HG03432 (cell line): ENCODE measurements around the gene UNC119.

Experiments used
- ATAC-seq: cut with Tn5 transposase; IDR thresholded peaks from one replicate; pipeline ENCODE4 v1.9.1; 2021; ENCODE audit warnings: mild to moderate bottlenecking, moderate library complexity; ENCODE audit not compliant: unreplicated experiment

UNC119 gene

DNA sequence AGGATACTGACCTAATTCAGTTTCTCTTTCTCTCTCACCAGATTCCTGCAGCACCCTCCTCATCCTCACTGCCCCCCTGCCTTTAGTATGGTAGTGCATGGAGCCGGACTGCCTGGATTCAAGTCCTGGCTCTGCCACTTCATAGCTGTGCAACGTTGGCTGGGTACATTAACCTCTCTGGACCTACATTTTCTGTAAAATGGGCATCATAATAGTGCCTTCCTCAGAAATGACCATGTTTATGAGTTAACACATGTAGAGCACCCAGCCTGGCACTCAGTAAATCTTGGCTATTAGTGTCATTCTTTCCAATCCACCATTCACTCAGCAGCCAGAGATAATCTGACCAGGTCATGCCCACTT, 7.3 kb downstream of the UNC119 start:
- no peak for ATAC-seq

DNA sequence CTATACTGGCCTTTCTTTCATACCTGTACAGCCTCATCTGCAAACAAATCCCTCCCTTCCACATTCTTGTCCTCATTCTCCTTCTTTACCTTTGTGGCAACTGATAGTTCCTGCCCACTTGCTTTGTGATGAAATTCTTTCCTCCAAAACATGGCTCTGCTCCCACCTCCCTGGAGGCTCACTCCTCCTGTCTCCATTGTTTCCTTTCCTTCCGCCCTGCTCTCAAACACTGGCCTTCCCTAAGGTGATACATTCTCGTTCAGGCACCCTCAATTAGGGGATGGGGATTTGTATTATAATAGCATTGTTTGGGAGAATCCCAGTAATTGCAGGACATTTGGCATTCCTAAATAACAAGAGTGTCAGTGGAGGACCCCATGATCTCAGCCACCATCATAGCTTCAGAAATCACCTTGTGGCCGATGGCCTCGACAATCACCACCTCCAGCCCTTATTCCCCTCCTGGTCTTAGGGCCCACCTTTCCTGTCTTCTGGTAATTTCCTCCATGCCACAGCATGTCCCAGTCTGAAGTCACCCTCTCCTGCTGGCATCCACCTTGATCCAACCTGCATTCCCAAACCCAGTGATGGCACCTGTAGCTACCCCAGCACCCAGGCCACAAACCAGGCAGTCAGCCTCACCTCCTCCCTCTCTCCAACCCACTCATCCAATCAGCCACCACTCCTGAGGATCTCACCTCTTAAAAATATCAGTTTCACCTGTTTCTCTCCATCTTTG, 7.9 kb downstream of the UNC119 start:
- ATAC-seq = no peak

DNA sequence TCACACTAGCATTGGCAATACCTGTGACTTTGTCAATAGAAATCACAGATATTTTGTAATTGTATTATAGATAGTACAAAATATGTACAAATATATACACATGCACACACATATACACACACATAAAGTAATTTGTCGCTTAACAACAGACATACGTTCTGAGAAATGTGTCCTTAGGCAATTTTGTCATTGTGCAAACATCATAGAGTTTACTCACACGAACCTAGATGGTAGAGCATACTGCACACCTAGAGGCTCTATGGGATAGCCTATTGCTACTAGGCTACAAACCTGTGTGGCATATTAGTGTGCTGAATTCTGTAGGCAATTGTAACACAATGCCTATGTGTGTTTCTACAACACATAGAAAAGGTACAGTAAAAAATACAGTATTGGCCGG, 11.0 kb downstream of the UNC119 start:
- ATAC-seq = no peak

DNA sequence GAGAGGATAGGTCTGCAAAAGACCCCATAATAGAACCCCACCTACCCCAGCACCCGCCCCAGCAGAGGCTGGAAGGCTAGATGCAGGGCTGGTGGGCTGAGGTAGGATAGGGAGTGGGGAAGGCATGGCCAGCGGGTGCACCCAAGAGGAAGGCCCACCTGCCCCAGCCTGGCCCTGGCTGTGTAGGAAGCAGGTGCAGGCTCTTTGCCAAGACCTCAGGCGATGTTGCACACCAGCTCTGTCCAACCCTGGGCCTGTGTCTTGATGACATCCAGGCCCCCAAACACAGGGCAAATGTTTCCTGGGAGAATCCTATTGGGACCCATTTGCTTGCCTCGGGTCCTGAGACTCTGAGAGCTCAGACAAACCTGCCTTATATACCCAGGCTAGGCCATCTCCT, 12.2 kb downstream of the UNC119 start:
- no peak for ATAC-seq

DNA sequence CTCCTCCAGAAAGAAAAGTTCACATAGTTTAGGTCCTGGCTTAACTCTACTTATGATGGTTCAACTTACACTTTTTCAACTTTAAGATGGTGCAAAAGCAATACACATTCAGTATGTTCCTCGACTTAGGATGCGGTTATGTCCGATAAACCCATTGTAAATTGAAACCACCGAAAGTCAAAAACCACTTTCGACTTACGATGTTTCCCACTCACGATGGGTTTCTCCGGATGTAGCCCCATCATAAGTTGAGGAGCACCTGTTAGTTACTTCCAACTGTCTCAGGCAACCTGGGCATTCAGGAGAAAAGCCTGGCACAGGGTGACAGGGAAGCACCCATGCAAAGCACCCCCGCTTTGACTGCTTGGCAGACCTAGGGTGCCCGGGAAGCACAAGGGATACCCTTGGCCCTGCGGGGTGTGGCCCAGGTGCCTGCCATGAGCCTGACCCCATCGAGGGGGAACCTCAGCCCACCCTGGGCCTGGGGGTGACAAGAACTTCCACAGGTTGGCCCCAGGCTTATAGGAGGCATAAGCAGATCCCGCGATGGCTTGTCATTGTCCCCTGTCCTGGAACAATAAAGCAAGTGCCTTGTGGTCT, 14.0 kb downstream of the UNC119 start:
- no peak for ATAC-seq

DNA sequence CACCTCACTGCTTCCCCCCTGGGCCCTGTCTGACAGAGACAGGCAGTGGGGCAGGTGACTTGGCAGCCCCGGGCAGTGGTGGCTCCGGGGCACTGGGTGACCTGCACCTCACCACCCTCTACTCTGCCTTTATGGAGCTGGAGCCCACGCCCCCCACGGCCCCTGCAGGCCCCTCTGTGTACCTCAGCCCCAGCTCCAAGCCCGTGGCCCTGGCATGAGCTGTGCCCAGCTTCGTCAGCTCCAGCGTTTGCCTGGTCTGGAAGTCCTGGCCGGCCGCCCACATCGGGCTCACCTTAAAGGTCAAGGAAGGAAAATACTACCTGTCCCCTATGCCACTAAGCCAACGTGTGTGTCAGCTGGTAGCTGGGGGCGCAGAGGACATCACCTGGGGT, 15.2 kb downstream of the UNC119 start:
- no peak for ATAC-seq

DNA sequence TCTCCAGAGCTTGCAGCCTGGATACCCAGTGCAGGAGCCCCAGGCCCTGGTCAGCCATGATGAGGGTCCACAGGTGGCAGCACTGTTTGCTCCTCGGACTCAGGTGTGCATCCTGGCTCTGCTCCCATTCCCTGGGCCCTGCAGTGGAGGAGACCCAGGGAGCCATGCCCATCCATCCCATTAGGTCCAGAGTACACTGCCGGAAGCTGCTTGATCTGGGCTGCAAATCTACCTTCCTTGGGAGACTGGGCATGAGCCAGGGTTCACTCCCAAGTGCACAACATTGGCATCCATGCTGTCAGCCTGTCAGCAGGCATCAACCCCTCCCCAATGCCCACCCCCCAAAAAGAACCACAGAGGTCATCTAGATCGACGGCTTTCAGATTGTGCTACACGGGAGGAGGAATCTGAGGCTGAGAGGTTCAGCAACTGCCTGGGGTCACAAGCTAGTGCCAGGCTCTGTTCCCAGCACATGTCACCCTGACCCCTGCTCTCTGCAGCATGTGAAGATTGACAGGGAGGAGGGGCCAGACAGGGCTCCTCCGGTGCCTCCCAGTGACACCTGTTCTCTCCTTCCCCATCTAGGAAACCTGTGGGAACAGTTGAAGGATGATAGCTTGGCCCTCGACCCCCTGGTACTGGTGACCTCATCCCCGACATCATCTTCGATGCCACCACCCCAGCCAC, 15.7 kb downstream of the UNC119 start:
- no peak for ATAC-seq

DNA sequence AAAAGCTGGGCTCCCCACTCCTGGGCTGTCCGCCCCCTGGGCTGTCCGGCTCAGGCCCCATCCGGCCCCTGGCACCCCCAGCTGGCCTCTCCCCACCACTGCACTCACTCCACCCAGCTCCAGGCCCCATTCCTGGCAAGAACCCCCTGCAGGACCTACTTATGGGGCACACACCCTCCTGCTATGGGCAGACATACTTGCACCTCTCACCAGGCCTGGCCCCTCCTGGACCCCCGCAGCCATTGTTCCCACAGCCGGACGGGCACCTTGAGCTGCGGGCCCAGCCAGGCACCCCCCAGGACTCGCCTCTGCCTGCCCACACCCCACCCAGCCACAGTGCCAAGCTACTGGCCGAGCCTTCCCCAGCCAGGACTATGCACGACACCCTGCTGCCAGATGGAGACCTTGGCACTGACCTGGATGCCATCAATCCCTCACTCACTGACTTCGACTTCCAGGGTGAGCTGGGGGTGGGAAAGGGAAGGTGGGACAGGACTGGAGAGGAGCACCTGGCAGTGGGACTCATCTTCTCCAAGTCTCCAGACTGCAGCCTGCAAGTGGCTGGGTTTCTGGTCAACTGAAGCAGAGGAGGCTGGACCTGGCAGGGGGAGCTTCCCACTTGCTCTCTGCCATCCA, 17.6 kb downstream of the UNC119 start:
- no peak for ATAC-seq

DNA sequence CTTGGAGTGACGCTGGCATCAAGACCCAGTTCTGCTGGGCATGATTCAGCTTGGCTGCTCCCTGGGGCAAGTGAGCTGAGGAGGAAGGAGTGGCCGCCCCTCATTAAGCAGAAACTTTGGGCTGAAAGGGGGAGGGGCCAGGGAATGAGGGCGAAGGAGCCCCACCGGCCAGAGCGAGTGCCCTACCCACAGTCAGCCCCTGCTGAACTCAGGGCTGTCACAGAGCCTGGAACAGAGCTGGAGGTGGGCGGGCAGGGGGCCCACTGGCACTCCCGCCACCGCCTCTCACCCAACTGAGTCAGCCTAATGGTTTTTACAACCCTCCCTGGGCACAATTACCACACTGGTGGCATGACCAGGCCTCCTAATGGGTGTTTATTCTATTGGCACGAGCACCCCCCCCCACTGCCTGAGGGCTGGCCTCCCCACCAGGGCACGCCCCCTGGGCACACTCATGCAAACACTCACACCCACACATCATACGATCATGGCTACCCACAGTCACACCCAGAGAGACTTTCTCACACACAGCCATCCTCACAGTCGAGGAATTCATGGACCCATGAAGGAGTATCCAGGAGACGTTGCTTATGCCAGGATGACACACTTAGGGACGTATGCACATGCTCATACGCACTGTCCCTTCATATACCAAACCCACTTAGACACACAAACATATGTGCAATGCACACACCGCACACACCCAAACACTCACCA, 19.2 kb downstream of the UNC119 start:
- ATAC-seq = no peak

DNA sequence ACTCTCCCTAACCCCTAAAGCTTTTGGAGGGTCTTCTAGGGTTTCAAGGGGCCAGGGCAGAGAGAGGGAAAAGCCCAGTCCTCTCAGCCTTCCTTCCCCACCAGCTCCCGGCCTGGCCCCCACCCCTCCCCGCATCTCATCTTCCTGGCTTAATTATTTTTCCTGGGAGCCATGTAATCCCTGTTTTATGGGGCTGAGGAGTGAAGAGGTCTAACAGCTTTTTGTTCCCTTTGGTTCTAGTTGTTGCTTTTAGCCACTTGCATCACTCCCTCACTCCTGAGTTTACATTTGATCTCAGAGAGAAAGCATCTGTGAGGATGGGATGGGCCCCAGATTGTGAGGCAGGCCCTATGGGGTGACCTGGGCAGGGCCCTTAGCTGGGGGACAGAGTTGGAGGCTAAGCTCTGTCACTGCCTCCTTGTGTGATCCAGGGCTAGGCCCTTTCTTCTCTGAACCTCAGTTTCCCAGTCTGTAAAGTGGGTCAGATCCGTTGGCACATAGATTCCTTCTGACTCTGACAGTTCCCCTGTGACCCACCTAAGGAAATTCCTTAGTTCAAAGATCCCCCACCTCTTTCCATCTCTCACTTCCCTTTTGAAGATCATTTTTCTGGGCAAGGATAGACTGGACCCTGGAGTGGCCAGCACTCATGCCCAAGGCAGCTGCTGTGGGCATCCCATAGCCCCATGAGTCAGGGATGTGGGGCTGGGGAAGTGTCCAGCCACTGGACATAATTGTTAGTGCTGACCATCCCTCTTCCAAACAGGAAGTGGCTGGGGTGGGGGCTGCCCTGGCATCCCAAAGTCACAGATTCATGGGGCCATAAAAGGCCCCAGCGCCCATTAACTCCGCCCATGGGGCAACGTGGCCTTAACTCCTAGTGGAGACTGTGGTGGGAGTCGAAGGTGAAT, 20.1 kb downstream of the UNC119 start:
- ATAC-seq = no peak

DNA sequence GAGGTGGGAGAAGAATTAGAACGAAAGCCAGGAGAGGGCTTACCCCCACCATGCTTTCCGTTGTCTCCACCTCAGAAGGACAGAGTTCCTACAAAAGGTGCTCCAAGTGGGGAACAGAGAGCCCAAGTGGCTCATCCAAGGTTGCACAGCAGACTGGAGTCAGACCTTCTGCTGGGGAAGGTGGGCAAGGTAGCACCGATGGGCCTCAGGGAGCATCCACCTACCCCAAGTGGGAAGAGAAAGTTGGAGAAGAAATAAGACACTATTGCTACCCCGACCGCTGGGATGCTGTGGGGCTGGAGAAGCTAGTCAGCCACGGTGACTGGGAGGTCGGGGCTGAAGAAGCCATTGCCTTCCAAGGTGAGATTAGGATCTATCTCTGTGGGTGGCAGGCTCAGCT, 21.5 kb downstream of the UNC119 start:
- no peak for ATAC-seq

DNA sequence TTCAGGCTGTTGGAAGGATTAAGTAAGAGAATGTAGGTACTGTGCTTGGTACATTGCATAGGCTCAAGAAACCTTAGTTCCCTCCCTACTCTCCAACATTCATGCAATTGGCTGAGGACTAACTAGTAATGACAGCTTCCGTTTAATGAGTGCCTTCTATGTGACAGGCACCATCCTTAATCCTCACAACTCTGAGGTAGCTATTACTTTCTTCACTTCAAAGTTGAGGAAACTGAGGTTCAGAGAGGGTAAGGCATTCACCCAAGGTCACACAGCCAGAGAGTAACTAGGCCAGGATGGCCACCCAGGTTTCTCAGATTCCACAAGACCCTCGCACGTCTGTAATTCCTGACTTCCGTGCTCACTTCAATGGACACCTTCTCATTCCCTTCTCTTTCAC, 22.2 kb downstream of the UNC119 start:
- ATAC-seq = no peak

DNA sequence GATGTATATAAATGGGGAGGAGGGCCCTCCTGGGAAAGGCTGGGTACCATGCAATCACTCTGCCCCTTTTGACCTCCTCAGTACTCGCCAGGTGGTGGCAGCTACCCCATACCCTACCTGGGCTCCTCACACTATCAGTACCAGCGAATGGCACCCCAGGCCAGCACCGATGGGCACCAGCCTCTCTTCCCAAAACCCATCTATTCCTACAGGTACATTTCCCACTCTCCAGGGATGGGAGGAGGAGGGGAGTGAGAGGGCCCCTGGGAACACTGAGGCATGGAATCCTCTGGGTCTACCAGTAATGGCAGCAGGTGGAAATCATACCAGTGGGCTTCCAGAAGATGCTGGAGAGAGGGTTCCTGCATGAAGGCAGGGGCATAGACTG, 23.4 kb downstream of the UNC119 start:
- ATAC-seq = no peak

DNA sequence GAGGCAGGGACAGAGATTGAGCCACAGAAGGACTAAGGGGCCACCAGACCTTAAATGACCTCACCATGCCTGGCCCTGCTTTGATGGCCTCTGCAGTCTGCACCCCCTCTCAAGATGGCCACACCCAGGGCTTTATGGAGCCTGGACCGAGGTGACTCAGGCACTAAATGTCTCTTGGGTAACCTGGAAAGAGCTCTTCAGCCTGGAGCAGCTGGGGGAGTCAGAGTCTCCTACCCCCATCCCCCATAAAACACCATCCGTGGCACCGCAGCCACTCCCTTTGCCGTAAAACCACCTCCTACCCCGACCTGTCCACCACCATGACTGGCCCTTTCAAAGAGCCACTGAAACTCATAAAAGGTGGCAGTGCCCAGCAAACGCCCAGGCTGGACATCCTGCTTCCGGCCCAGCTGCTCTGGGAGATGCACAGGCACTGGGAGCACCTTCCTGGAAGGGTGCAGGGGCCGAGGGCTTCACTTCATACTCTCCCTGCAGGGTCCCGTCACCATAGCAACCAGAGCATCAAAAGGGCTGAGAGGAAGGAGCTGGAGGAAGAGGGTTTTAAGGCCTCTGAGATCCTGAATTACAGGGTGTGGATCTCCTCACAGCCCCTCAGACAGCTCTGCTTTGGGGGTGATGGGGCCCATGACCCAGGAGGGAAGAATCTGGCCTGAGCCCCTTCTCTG, 24.0 kb downstream of the UNC119 start:
- ATAC-seq = no peak

DNA sequence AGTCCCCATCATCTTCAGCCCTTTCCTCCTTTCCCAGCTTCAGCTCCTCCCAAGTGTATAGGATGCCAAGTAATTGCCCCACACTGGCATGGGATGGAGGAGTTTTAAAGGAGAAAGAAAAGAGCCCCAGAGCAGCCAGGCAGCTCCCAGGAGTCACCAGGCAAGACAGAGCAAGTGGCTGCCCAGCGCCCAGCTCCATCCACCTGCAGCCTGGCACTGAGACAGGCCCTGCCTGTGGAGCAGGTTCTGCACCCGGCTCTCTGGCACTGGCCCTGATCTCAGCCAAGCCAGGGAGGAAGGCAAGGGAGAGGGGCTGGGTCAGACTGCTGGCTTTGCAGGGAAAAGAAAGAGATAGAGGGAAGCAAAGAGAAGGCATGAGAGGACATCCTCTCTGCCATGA, 24.6 kb downstream of the UNC119 start:
- no peak for ATAC-seq

DNA sequence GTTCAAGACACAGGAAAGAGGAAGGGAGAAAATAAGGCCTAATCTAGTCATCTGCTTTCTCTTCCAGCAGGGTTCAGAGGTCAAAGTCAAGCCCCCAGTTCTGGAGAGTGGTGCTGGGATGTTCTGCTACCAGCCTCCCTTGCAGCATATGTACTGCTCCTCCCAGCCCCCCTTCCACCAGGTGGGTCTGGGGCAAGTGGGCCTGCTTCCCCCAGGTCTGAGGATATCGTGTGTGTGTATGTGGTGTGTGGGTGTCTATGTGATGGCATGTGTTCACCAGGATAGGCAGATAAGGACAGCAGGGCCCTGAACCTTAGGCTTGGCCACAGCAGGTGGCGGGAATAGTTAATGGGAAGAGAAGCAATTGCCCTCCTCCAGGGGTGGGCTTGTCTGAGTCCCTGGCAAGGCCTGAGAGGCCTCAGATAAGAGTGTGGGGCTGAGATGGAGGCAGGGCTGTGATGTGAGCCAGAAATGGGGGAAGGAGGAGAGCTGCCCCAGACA, 25.2 kb downstream of the UNC119 start:
- ATAC-seq = no peak

DNA sequence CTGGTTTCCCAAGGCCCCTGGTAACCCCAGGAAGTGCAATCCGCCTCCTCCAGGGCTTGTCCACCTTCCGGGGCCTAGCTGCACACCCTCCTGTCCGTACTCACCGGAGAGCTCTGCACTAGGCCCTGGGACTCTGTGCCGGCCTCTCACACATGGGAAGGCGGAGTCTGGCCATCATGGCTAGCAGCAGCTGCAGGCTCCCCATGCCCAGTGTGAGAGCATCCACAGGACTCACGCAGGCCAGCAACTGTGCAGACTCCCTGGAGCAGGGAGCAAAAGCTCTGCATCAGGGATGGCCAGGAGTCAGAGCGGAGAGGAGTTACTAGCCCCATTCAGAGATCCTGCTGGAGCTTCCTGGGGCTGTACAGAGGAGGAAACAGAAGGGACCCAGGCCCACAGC, 26.0 kb downstream of the UNC119 start:
- no peak for ATAC-seq

DNA sequence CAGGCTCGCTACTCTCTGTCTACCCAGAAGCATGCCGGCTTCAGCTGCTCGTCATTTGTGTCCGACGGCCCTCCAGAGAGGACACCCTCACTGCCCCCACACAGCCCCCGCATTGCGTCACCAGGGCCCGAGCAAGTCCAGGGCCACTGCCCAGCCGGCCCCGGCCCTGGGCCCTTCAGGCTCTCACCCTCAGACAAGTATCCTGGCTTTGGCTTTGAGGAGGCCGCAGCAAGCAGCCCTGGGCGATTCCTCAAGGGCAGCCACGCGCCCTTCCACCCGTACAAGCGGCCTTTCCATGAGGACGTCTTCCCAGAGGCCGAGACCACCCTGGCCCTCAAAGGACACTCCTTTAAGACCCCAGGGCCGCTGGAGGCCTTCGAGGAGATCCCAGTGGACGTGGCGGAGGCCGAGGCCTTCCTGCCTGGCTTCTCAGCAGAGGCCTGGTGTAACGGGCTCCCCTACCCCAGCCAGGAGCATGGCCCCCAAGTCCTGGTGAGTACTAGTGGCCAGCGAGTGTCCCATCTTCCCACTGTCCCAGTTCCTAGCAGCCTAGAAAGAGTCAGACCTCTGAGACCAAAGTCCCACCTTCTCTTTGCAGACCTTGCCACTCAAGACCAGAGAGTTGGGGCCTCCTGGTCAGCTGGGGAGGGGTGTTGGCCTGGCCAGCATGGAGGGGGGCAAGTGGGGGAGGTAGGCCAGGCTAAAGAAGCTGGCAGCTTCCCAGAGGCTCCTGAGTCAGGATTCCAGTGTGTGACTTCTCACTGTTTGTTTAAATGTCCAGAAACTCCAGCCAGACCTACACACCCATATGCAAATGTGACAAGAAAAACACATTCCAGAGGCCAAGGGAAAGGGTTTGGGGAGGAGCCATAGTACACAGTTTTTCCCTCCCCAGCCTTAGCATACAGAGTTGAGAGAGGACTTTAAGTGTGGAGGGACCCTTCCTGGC, 27.7 kb downstream of the UNC119 start:
- ATAC-seq = no peak
